Ovary (tissue), 9 donors: Measurements from ENCODE around the gene GPT2. TPM values are rescaled to one million over a fixed set of nuclear protein-coding genes. Genes with fewer than 3 reads are reported as not detected.

Experiments used
- DNase-seq, 5 donors: peaks; one replicate each; pipeline ENCODE4 v3.0.0-alpha.2; 2019 to 2020
- H3K27ac ChIP-seq, 2 donors: fragments of 200-600 bp; one replicate each; pipeline versions ENCODE4 v1.5.1 to v1.8.0; 2019 to 2022
- H3K27me3 ChIP-seq: fragments of 200-600 bp; one replicate; pipeline ENCODE4 v1.8.0; 2022
- H3K36me3 ChIP-seq: fragments of 200-600 bp; sonication (generic); one replicate; pipeline ENCODE4 v1.5.1; 2019
- H3K4me1 ChIP-seq: one replicate; pipeline ENCODE4 v1.8.1; 2013; ENCODE audit warnings: mild to moderate bottlenecking, moderate library complexity; ENCODE audit not compliant: insufficient read depth
- H3K4me3 ChIP-seq: fragments of 200-600 bp; sonication (generic); one replicate; pipeline ENCODE4 v1.5.1; 2017
- H3K9me3 ChIP-seq, 2 donors: fragments of 200-600 bp in 1 of 2; sonication (generic) in 1 of 2; one replicate each; pipeline versions ENCODE4 v1.5.1 to v1.8.1; 2013 to 2019; ENCODE audit warnings: mild to moderate bottlenecking in 1 of 2, moderate library complexity in 1 of 2
- EP300 ChIP-seq: sonication (generic); formaldehyde crosslinking; IDR thresholded peaks from one replicate; pipeline ENCODE4 v1.6.1; 2017; ENCODE audit warnings: antibody characterized with exemption
- POLR2A ChIP-seq: fragments of 450-650 bp; IDR thresholded peaks from one replicate; pipeline ENCODE4 v1.6.1; 2017; ENCODE audit warnings: antibody characterized with exemption, mild to moderate bottlenecking, moderate library complexity
- WGBS, 3 donors: extraction: QIAGEN DNeasy Blood & Tissue Kit in 1 of 3; methylation state at CpG; one replicate each; pipeline versions ENCODE4 v1.1.5 to v1.1.7; 2013 to 2017; 5-methylcytosine and 5-hydroxymethylcytosine counted together
- intact Hi-C, 4 donors: fragments of 100-400 bp; cut with DNase I; formaldehyde crosslinking; loops; one replicate each; pipeline versions ENCODE4 v1.11.0 to v1.15.1; 2022 to 2023
- polyA plus RNA-seq, 2 donors: library from polyadenylated mRNA; stranded (reverse); fragments of 200-250 nt in 1 of 2; fragments of 350-450 nt in 1 of 2; fragmentation: Illumina TruSeq in 1 of 2; extraction: RNeasy Lipid Tissue Mini Kit (QIAGEN cat#74804) in 1 of 2; gene quantifications; one replicate each; pipeline ENCODE4 v1.2.3, GENCODE V29; 2013 to 2014
- total RNA-seq, 7 donors: library from RNA; depleted of rRNA in 2 of 7; stranded (reverse); fragments of >200 nt in 2 of 7; fragmentation: NEBNext Ultra II Directional in 3 of 7; extraction: Animal tissue kit (Norgen Biotek cat#: 25700) in 3 of 7; gene quantifications; one replicate each; pipeline versions ENCODE4 v1.1.0 to v1.2.4, GENCODE V29; 2016 to 2023
- TF ChIP-seq, protein P1 (sequence below), 3 donors: fragments of 450-650 bp in 2 of 3; fragments of 200-600 bp in 1 of 3; IDR thresholded peaks; one replicate each; pipeline versions ENCODE4 v1.5.1 to v1.8.0; 2016 to 2022; ENCODE audit warnings: antibody characterized with exemption in 3 of 3, mild to moderate bottlenecking in 1 of 3
- donor health status: DM: no; HTN: no; CAD: no; lungs with moderate emphysema.
- donor health status: DM: no; HTN: no; CAD: no.
- donor health status: Bipolar disorder and iron deficiency.
- donor health status: DM: yes; HTN: yes; CAD: no.
- donor health status: DM: no; HTN: no; CAD: no.
- donor health status: DM: yes; HTN: yes; CAD: no.

GPT2 gene
- total and polyA plus RNA-seq, 9 donors, result 2.2 to 30.7 (median 4.9) TPM

DNA sequence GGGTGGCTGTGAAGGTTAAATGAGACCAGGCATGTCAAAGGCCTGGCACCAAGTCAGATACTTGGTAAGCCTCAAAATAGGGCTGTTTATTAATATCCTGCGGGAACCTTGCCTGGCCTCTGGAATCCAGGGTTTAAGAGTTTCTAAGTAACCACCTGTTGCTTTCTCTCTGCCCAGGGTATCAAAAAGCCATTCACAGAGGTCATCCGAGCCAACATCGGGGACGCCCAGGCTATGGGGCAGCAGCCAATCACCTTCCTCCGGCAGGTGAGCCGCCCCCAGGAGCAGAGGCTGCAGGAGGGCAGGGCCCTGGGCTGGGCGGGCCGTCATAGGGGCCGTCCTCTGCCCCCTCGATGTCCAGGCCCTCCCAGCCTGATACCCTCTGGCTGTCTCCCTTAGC lies 13.3 kb downstream of the GPT2 start:
- Histone ChIP-seq H3K4me1 (peaks cover 18% of the 10 kb centered on the region), H3K4me3 (no peak overlapping the region), H3K36me3 (no peaks in the 10 kb centered on the region), H3K27me3 (no peaks in the 10 kb centered on the region), H3K9me3 (no peaks in the 10 kb centered on the region), H3K27ac (no peak overlapping the region)
- TF ChIP-seq, protein P1, sequence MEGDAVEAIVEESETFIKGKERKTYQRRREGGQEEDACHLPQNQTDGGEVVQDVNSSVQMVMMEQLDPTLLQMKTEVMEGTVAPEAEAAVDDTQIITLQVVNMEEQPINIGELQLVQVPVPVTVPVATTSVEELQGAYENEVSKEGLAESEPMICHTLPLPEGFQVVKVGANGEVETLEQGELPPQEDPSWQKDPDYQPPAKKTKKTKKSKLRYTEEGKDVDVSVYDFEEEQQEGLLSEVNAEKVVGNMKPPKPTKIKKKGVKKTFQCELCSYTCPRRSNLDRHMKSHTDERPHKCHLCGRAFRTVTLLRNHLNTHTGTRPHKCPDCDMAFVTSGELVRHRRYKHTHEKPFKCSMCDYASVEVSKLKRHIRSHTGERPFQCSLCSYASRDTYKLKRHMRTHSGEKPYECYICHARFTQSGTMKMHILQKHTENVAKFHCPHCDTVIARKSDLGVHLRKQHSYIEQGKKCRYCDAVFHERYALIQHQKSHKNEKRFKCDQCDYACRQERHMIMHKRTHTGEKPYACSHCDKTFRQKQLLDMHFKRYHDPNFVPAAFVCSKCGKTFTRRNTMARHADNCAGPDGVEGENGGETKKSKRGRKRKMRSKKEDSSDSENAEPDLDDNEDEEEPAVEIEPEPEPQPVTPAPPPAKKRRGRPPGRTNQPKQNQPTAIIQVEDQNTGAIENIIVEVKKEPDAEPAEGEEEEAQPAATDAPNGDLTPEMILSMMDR (IDR thresholded peaks at IDR 0.05), result no peak
- TF ChIP-seq EP300, result no peak
- no peak for TF ChIP-seq POLR2A
- intact Hi-C loops, result no loop called here
- 88 to 93% (median 91%) methylated on average over 10 of the region's 10 CpGs for WGBS, 3 donors
- no peak for DNase-seq

DNA sequence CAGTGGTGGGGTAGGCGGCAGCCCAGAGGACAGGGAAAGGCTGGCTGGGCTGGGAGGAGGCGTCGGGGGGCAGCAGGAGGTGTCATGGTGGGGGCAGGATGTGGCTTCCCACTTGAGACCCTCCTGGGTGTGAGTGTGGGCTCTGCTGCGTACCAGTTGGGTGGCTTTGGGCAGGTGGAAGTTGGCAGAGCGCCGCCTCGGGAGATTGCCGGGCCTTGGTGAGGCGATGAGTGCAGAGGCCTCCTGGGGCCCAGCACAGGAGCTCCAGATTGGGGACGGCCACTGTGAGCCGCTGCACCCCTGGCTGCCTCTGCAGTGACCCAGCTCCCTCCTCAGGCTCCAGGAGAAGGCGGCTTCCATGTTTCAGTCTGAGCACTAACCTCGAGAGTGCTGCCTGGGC lies 13.8 kb downstream of the GPT2 start:
- 96 to 98% (median 98%) methylated on average over 13 of the region's 13 CpGs for WGBS, 3 donors
- intact Hi-C loops, result no loop called here
- H3K27ac ChIP-seq, result no peak overlapping the region
- no peak overlapping the region for H3K4me3 ChIP-seq
- no peaks in the 10 kb centered on the region for H3K9me3 ChIP-seq
- DNase-seq, result no peak
- H3K36me3 ChIP-seq, result no peaks in the 10 kb centered on the region
- H3K4me1 ChIP-seq, result peaks cover 18% of the 10 kb centered on the region
- TF ChIP-seq POLR2A (no peak), EP300 (no peak)
- TF ChIP-seq, protein P1 (IDR thresholded peaks at IDR 0.05), result no peak
- no peaks in the 10 kb centered on the region for H3K27me3 ChIP-seq

DNA sequence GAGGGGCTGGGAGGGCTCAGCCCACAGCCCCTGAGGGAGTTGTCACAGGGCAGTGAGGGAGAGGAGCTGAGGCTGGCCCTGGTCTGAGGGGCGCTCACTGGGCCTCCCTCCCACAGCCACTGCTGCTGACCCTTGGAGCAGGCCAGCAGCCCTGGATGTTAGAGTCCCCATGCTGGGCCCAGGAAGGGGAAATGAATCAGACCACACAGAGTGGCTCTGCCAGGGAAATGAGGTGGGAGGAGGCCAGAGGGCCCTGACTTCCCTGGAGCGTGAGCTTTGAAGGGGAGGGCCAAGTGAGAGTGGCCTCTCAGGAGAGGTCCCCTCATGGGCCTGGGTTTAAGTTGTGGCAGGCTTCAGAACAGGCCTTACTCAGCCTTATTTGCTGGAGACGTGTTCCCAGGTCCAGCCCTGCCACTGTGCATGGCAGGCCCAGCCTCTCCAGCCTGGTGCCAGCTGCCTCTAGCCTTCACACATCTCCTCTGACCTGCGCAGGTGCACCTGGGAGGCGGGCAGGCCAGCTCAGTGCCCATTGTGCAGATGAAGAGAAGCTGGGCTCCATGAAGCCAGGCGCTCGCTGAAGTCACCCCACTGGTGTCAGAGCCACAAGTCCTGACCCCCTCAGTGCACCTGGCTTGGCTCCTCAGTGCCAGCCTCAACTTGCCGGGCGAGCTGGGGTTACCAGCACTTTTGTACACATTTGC lies 15.4 kb downstream of the GPT2 start:
- Histone ChIP-seq H3K9me3 (no peaks in the 10 kb centered on the region), H3K36me3 (no peaks in the 10 kb centered on the region), H3K27ac (no peak overlapping the region), H3K4me1 (peaks cover 13% of the 10 kb centered on the region), H3K4me3 (no peak overlapping the region), H3K27me3 (no peaks in the 10 kb centered on the region)
- TF ChIP-seq, protein P1 (IDR thresholded peaks at IDR 0.05), result no peak
- TF ChIP-seq POLR2A (no peak), EP300 (no peak)
- no peak for DNase-seq
- intact Hi-C loops, result no loop called here
- 94 to 97% (median 95%) methylated on average over 9 of the region's 9 CpGs for WGBS, 3 donors

DNA sequence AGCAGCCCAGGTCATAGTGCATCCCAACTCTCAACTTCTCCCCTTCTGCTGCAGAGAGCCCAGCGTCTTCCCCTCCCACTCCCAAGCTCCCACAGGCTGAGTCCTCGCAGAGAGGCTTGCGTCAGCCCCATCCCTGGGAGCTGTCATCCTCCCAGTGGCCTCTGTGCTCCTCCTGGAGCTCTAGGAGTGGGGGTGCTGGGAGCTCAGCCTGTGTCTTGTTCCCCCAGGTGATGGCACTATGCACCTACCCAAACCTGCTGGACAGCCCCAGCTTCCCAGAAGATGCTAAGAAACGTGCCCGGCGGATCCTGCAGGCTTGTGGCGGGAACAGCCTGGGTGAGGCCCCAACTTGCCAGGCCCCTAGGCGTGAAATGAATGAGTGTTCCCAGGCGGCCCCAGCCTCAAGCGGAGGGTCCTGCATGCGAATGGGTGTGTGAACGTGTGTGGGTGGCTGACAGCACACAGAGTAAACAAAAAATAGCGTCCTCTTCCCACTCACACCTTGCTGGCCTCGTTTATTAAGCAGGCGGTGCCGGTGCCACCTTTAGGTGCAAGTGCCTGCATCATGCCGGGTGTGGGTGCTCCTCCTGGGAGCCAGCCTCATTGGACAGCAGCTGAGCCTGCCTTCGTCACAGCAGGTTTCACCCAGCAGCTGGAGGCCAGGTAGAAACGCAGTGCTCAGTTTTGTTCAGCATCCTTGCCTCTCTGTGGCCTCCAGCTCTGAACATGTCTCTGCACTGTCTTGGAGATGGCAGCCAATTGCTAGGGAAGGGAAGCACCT lies 16.5 kb downstream of the GPT2 start:
- Histone ChIP-seq H3K36me3 (no peaks in the 10 kb centered on the region), H3K27me3 (no peaks in the 10 kb centered on the region), H3K9me3 (no peaks in the 10 kb centered on the region), H3K4me1 (peaks cover 13% of the 10 kb centered on the region), H3K27ac (no peak overlapping the region), H3K4me3 (no peak overlapping the region)
- DNase-seq, result no peak
- WGBS, 3 donors, result 92 to 94% (median 93%) methylated on average over 19 of the region's 19 CpGs
- TF ChIP-seq, protein P1 (IDR thresholded peaks at IDR 0.05), result no peak
- TF ChIP-seq POLR2A, result no peak
- TF ChIP-seq EP300, result no peak
- intact Hi-C loops, result no loop called here
